ENCODE measurements around the gene SKIDA1. TPM values are rescaled to one million over a fixed set of nuclear protein-coding genes. Genes with fewer than 3 reads are reported as not detected.

The SKIDA1 gene
- total and polyA plus RNA-seq, 2 of the 4 experiments (the other 2 are of a cell fraction) = 0.36 to 0.72 TPM

DNA sequence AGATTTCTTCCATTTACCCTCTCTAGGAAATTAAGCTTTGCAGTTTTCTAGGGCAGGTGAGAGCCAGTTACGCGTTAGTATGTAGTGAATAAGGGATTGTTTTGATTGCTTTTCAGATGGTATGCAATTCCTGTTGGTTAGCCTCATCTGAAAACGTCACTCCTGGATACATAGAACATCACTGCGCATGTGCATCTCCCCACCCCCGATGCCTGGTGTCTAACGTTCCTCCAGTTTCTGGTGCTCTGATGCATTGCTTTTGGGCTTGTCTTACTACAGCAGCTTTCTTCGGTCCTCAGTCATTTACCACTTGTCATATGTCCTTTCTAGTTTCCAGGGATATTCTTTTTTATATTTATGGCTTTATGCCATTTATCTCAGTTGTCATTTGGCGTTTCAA lies 31.0 kb upstream of the SKIDA1 start:
- peaks cover 39% of the 10 kb centered on the region for H3K36me3 ChIP-seq (ENCODE audit: control insufficient read depth, insufficient read depth, low read length)
- H2AK9ac ChIP-seq (replicated peaks; ENCODE audit: low read depth, low read length, poor library complexity) = no peak overlapping the region
- no peak overlapping the region for H4K91ac ChIP-seq (ENCODE audit: insufficient read depth, low read depth, low read length)
- H3K9me3 ChIP-seq (ENCODE audit: control insufficient read depth, insufficient read depth, low read length) = no peaks in the 10 kb centered on the region
- in situ Hi-C loops (cut with MboI; ENCODE audit: low sequenced_read_pairs) = no loop called here
- ATAC-seq (ENCODE audit: low read depth) (no peak), DNase-seq (no peak)
- H2BK15ac ChIP-seq (ENCODE audit: low read depth, low read length) = no peak overlapping the region
- no peak overlapping the region for H3K23ac ChIP-seq (ENCODE audit: low read depth, low read length)
- H2AK5ac ChIP-seq (ENCODE audit: low read depth, low read length) = no peak overlapping the region
- no peak overlapping the region for H2AFZ ChIP-seq (replicated peaks; ENCODE audit: low read length, poor library complexity)
- H4K8ac ChIP-seq (ENCODE audit: low read depth in 2 of 2, low read length in 2 of 2) = no peak overlapping the region
- no peak overlapping the region for H3K9ac ChIP-seq (ENCODE audit: low read depth, low read length)
- intact Hi-C loops (cut with micrococcal nuclease) = no loop called here
- no peak for TF ChIP-seq CHD1 (IDR thresholded peaks at IDR 0.05; ENCODE audit: low read depth, low read length)
- no peak for TF ChIP-seq POLR2A (IDR thresholded peaks at IDR 0.05; ENCODE audit: low read depth, low read length)
- no peak for TF ChIP-seq SMC3 (IDR thresholded peaks at IDR 0.05; ENCODE audit: low read depth, low read length)
- no peak for TF ChIP-seq RFX5 (IDR thresholded peaks at IDR 0.05; ENCODE audit: low read depth, low read length)
- TF ChIP-seq, protein P1, sequence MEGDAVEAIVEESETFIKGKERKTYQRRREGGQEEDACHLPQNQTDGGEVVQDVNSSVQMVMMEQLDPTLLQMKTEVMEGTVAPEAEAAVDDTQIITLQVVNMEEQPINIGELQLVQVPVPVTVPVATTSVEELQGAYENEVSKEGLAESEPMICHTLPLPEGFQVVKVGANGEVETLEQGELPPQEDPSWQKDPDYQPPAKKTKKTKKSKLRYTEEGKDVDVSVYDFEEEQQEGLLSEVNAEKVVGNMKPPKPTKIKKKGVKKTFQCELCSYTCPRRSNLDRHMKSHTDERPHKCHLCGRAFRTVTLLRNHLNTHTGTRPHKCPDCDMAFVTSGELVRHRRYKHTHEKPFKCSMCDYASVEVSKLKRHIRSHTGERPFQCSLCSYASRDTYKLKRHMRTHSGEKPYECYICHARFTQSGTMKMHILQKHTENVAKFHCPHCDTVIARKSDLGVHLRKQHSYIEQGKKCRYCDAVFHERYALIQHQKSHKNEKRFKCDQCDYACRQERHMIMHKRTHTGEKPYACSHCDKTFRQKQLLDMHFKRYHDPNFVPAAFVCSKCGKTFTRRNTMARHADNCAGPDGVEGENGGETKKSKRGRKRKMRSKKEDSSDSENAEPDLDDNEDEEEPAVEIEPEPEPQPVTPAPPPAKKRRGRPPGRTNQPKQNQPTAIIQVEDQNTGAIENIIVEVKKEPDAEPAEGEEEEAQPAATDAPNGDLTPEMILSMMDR (conservative IDR thresholded peaks at IDR 0.05; ENCODE audit: low read depth, low read length) = no peak
- no peak for TF ChIP-seq MAZ (IDR thresholded peaks at IDR 0.05; ENCODE audit: borderline replicate concordance, low read depth, low read length)
- TF ChIP-seq, protein P2, sequence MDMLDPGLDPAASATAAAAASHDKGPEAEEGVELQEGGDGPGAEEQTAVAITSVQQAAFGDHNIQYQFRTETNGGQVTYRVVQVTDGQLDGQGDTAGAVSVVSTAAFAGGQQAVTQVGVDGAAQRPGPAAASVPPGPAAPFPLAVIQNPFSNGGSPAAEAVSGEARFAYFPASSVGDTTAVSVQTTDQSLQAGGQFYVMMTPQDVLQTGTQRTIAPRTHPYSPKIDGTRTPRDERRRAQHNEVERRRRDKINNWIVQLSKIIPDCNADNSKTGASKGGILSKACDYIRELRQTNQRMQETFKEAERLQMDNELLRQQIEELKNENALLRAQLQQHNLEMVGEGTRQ (IDR thresholded peaks at IDR 0.05; ENCODE audit: low read depth, low read length) = no peak
- TF ChIP-seq FOS (IDR thresholded peaks at IDR 0.05; ENCODE audit: low read depth, low read length) = no peak
- TF ChIP-seq MXI1 (IDR thresholded peaks at IDR 0.05; ENCODE audit: borderline replicate concordance, low read depth, low read length) = no peak
- no peak for TF ChIP-seq NFE2L2 (IDR thresholded peaks at IDR 0.05; ENCODE audit: low read depth, low read length)
- TF ChIP-seq, protein P3, sequence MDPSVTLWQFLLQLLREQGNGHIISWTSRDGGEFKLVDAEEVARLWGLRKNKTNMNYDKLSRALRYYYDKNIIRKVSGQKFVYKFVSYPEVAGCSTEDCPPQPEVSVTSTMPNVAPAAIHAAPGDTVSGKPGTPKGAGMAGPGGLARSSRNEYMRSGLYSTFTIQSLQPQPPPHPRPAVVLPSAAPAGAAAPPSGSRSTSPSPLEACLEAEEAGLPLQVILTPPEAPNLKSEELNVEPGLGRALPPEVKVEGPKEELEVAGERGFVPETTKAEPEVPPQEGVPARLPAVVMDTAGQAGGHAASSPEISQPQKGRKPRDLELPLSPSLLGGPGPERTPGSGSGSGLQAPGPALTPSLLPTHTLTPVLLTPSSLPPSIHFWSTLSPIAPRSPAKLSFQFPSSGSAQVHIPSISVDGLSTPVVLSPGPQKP (IDR thresholded peaks at IDR 0.05; ENCODE audit: borderline replicate concordance, low read depth, low read length) = no peak
- no peak for TF ChIP-seq CEBPB (IDR thresholded peaks at IDR 0.05; ENCODE audit: low read depth, low read length)
- no peak for TF ChIP-seq BHLHE40 (IDR thresholded peaks at IDR 0.05; ENCODE audit: low read depth, low read length)
- no peak for TF ChIP-seq RAD21 (IDR thresholded peaks at IDR 0.05; ENCODE audit: low read length)
- no peaks in the 10 kb centered on the region for H3K9me1 ChIP-seq (ENCODE audit: insufficient read depth, low read length)
- 77% methylated on average over 3 of the region's 8 CpGs; no CpG with 5 or more reads in 1 of the 2 experiments for WGBS, 2 experiments (ENCODE audit: extremely low coverage in 2 of 2, insufficient read length in 1 of 2)
- H3K18ac ChIP-seq (ENCODE audit: low read depth, low read length) = no peak overlapping the region
- CTCF ChIA-PET = no interaction called here
- H3K4ac ChIP-seq (ENCODE audit: low read depth, low read length) = no peak overlapping the region
- no peak overlapping the region for H3K4me2 ChIP-seq (ENCODE audit: low read depth, low read length)
- no peak overlapping the region for H2BK120ac ChIP-seq (ENCODE audit: low read depth, low read length)
- no peaks in the 10 kb centered on the region for H3K4me1 ChIP-seq (ENCODE audit: control insufficient read depth, insufficient read depth, low read length)
- H4K5ac ChIP-seq (ENCODE audit: low read depth, low read length) = no peak overlapping the region
- H3K27ac ChIP-seq (ENCODE audit: insufficient read depth, low read length) = no peak overlapping the region
- no peak overlapping the region for H2BK5ac ChIP-seq (ENCODE audit: low read depth, low read length, poor library complexity, severe bottlenecking)
- no peak overlapping the region for H3K4me3 ChIP-seq (ENCODE audit: insufficient read depth, low read depth, low read length)
- no TSS peak for BruUV-seq (replicated peaks)
- no peak overlapping the region for H3K14ac ChIP-seq (replicated peaks; ENCODE audit: low read depth, low read length)
- H2BK20ac ChIP-seq (ENCODE audit: low read depth, low read length) = no peak overlapping the region
- no peaks in the 10 kb centered on the region for H3K27me3 ChIP-seq (ENCODE audit: control insufficient read depth, insufficient read depth, low read length)
- dilution Hi-C loops (cut with HindIII; ENCODE audit: low sequenced_read_pairs, unreplicated experiment) = no loop called here
- peaks cover 24 to 51% of the 10 kb centered on the region in 2 experiments for H3K79me1 ChIP-seq (ENCODE audit: low read depth in 1 of 2, low read length in 2 of 2)
- POLR2A ChIA-PET (ENCODE audit: unreplicated experiment) = no interaction called here
- H3K56ac ChIP-seq (ENCODE audit: extremely low read depth, insufficient read depth, low read length) = no peak overlapping the region
- peaks cover 4% of the 10 kb centered on the region; the same call in 1 of the 2 replicates for H4K20me1 ChIP-seq (ENCODE audit: insufficient read depth, low read length)
